HCT116 (cell line): ENCODE results near the gene DKK2. TPM values are rescaled to one million over a fixed set of nuclear protein-coding genes. Genes with fewer than 3 reads are reported as not detected.

Source experiments
- ATAC-seq: fragments of 200-7000 bp; cut with Tn5 transposase; 2 replicates; pipeline ENCODE4 v1.9.1; 2020; ENCODE audit warnings: mild to moderate bottlenecking, moderate library complexity
- BruUV-seq: library from RNA; stranded (reverse); fragments of 400-500 nt; replicated peaks from 2 replicates; lab custom pipeline; 2021; lab: Mats Ljungman, UMichigan
- CTCF ChIA-PET: fragments of 300-600 bp; sonication (Branson Sonifier 250); formaldehyde crosslinking; loops from one replicate; lab custom pipeline; 2021; ENCODE audit warnings: antibody characterized with exemption; lab: Charles Lee
- POLR2A ChIA-PET: fragments of 300-600, 350-600 bp; sonication (Branson Sonifier 250); formaldehyde crosslinking; loops from one replicate; lab custom pipeline; 2021; ENCODE audit warnings: antibody characterized with exemption; lab: Charles Lee
- RAD21 ChIA-PET, 2 experiments: fragments of 300-600 bp; sonication (Branson Sonifier 250); formaldehyde crosslinking; loops; one replicate each; lab custom pipeline; 2023; ENCODE audit warnings: low total read pairs in 2 of 2; ENCODE audit not compliant: uncharacterized antibody in 2 of 2, unreplicated experiment in 2 of 2, low non-redundant PET in 1 of 2; lab: Charles Lee
- DNase-seq: peaks from one replicate; pipeline ENCODE4 v3.0.0-alpha.2; 2010; ENCODE audit warnings: low read depth, low spot score
- H2AFZ ChIP-seq: fragments of 200-600 bp; shearing (Covaris generic), sonication (generic); 2 replicates; pipeline ENCODE4 v1.6.1; 2017; ENCODE audit warnings: low read depth, mixed run types, mixed read lengths, antibody characterized with exemption, low read length; ENCODE audit not compliant: poor library complexity, severe bottlenecking
- H3K27ac ChIP-seq: 2 replicates; pipeline ENCODE4 v1.5.1; 2012; ENCODE audit warnings: low read depth, low read length
- H3K27me3 ChIP-seq: fragments of 200-600 bp; sonication (generic); 2 replicates; pipeline ENCODE4 v1.6.1; 2016; ENCODE audit warnings: mixed run types, low read length, mixed read lengths; ENCODE audit not compliant: insufficient read depth
- H3K36me3 ChIP-seq, 2 experiments: fragments of 200-500 bp in 1 of 2; fragments of 200-600 bp in 1 of 2; sonication (Bioruptor generic) in 1 of 2; sonication (generic) in 1 of 2; 2 replicates each; pipeline versions ENCODE4 v1.5.1 to v1.6.1; 2014 to 2016; ENCODE audit warnings: low read length in 2 of 2, inconsistent platforms in 1 of 2, mixed read lengths in 1 of 2, mixed run types in 1 of 2; ENCODE audit not compliant: insufficient read depth in 2 of 2, control insufficient read depth in 1 of 2
- H3K4me1 ChIP-seq, 2 experiments: fragments of 200-600 bp in 1 of 2; sonication (generic) in 1 of 2; 2 replicates each; pipeline versions ENCODE4 v1.5.1 to v1.6.1; 2012 to 2017; ENCODE audit warnings: low read length in 2 of 2, inconsistent platforms in 1 of 2, mild to moderate bottlenecking in 1 of 2, mixed read lengths in 1 of 2, mixed run types in 1 of 2, moderate library complexity in 1 of 2; ENCODE audit not compliant: insufficient read depth in 2 of 2, control insufficient read depth in 1 of 2
- H3K4me2 ChIP-seq: fragments of 200-600 bp; sonication (generic); 2 replicates; pipeline ENCODE4 v1.6.1; 2017; ENCODE audit warnings: mixed run types, low read length, mixed read lengths
- H3K4me3 ChIP-seq, 2 experiments: fragments of 200-600 bp in 1 of 2; sonication (generic) in 1 of 2; replicated peaks in 1 of 2; 2 replicates each; pipeline ENCODE4 v1.5.1; 2011 to 2016; ENCODE audit warnings: low read length in 2 of 2, control low read depth in 1 of 2, low read depth in 1 of 2, mild to moderate bottlenecking in 1 of 2, mixed read lengths in 1 of 2, mixed run types in 1 of 2
- H3K79me2 ChIP-seq: fragments of 200-600 bp; sonication (generic); 2 replicates; pipeline ENCODE4 v1.6.1; 2017; ENCODE audit warnings: mild to moderate bottlenecking, mixed run types, low read length, moderate library complexity, mixed read lengths; ENCODE audit not compliant: insufficient read depth
- H3K9ac ChIP-seq: fragments of 200-600 bp; sonication (generic); 2 replicates; pipeline ENCODE4 v1.6.1; 2016; ENCODE audit warnings: low read length, mixed read lengths
- H3K9me2 ChIP-seq: fragments of 200-600 bp; sonication (generic), shearing (Covaris generic); 2 replicates; pipeline ENCODE4 v1.6.1; 2017; ENCODE audit warnings: mixed run types, mild to moderate bottlenecking, moderate library complexity; ENCODE audit not compliant: insufficient read depth
- H3K9me3 ChIP-seq, 2 experiments: fragments of 200-500 bp in 1 of 2; fragments of 200-600 bp in 1 of 2; sonication (Bioruptor generic) in 1 of 2; sonication (generic) in 1 of 2; 2 replicates each; pipeline ENCODE4 v1.6.1; 2014 to 2017; ENCODE audit warnings: low read length in 2 of 2, mixed read lengths in 2 of 2, inconsistent platforms in 1 of 2, low read depth in 1 of 2, mild to moderate bottlenecking in 1 of 2, mixed run types in 1 of 2, moderate library complexity in 1 of 2; ENCODE audit not compliant: control insufficient read depth in 1 of 2, insufficient read depth in 1 of 2
- H4K20me1 ChIP-seq: fragments of 200-600 bp; sonication (generic), shearing (Covaris generic); 2 replicates; pipeline ENCODE4 v1.6.1; 2017; ENCODE audit warnings: mixed run types, mild to moderate bottlenecking, moderate library complexity; ENCODE audit not compliant: insufficient read depth
- CBX3 ChIP-seq: IDR thresholded peaks from 2 replicates; pipeline ENCODE4 v1.6.1; 2012; ENCODE audit warnings: low read depth
- EZH2 ChIP-seq: fragments of 200-600 bp; sonication (generic); IDR thresholded peaks from 2 replicates; pipeline ENCODE4 v1.6.1; 2017; ENCODE audit warnings: antibody characterized with exemption, mixed run types
- EZH2phosphoT487 ChIP-seq: fragments of 200-600 bp; IDR thresholded peaks from 2 replicates; pipeline ENCODE4 v1.6.1; 2018; ENCODE audit warnings: antibody characterized with exemption, borderline replicate concordance
- FOSL1 ChIP-seq: IDR thresholded peaks from 2 replicates; pipeline ENCODE4 v1.6.1; 2012; ENCODE audit warnings: low read depth
- POLR2A ChIP-seq: IDR thresholded peaks from 2 replicates; pipeline ENCODE4 v1.7.0; 2011; ENCODE audit warnings: borderline replicate concordance; ENCODE audit not compliant: insufficient read depth, insufficient read length; ENCODE audit errors: extremely low read depth
- RAD21 ChIP-seq: IDR thresholded peaks from 2 replicates; pipeline ENCODE4 v1.6.1; 2012; ENCODE audit warnings: low read depth, mild to moderate bottlenecking
- SRF ChIP-seq: IDR thresholded peaks from 2 replicates; pipeline ENCODE4 v1.6.1; 2012; ENCODE audit warnings: low read depth
- YY1 ChIP-seq: IDR thresholded peaks from 2 replicates; pipeline ENCODE4 v1.6.1; 2011; ENCODE audit warnings: low read length, low read depth, moderate library complexity, mild to moderate bottlenecking; ENCODE audit not compliant: insufficient replicate concordance; ENCODE audit errors: extremely low read depth
- ZFX ChIP-seq: fragments of 450-650 bp; IDR thresholded peaks from 2 replicates; pipeline ENCODE4 v1.6.1; 2017
- intact Hi-C: fragments of 100-400 bp; cut with micrococcal nuclease; formaldehyde crosslinking; loops from 2 replicates; pipeline ENCODE4 v1.10.0; 2022
- total RNA-seq: library from RNA; stranded (reverse); gene quantifications from one replicate; pipeline ENCODE4 v1.2.1, GENCODE V29; 2021; ENCODE audit not compliant: unreplicated experiment
- TF ChIP-seq, protein P1 (sequence below): IDR thresholded peaks from 2 replicates; pipeline ENCODE4 v1.6.1; 2012
- TF ChIP-seq, protein P2 (sequence below): IDR thresholded peaks from 2 replicates; pipeline ENCODE4 v1.6.1; 2012; ENCODE audit warnings: low read depth
- TF ChIP-seq, protein P3 (sequence below), 3 experiments: fragments of 200-600 bp in 1 of 3; sonication (generic) in 1 of 3; IDR thresholded peaks in 2 of 3; conservative IDR thresholded peaks in 1 of 3; 2 replicates each; pipeline ENCODE4 v1.5.1; 2012 to 2017; ENCODE audit warnings: low read depth in 2 of 3, low read length in 2 of 3, antibody characterized with exemption in 1 of 3, borderline replicate concordance in 1 of 3, control low read depth in 1 of 3, mild to moderate bottlenecking in 1 of 3, mixed read lengths in 1 of 3, mixed run types in 1 of 3, moderate library complexity in 1 of 3; ENCODE audit not compliant: insufficient read depth in 1 of 3
- TF ChIP-seq, protein P4 (sequence below): IDR thresholded peaks from 2 replicates; pipeline ENCODE4 v1.6.1; 2012

DKK2 gene
- total RNA-seq, 1 experiment from 2014 or later: not detected

DNA sequence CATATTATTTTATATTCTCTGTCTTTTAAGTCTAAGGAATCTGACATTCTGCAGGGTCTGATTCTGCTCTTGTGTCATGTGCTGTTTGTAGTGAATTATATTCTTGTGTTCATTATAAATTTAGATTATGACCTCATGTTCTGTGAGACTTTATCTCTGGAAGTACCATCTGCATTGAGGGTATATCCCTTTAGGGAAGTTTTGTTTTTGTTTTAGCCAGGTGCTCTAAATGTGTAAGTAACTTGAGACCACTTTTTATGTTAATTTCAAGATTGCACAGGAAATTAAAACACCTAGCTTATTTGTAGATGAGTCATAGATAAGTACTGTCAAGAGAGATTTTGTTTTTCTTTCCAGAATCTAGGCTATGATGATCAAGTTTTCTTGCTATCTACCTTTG lies 35.0 kb upstream of the DKK2 start:
- no TSS peak for BruUV-seq
- ATAC-seq (no peak), DNase-seq (no peak)
- intact Hi-C loops: no loop called here
- H2AFZ ChIP-seq: no peak overlapping the region
- ChIA-PET RAD21 (no interaction called here), CTCF (no interaction called here), POLR2A (no interaction called here)
- no peak overlapping the region for H3K4me3 ChIP-seq
- TF ChIP-seq, protein P1, sequence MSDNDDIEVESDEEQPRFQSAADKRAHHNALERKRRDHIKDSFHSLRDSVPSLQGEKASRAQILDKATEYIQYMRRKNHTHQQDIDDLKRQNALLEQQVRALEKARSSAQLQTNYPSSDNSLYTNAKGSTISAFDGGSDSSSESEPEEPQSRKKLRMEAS: no peak
- TF ChIP-seq ZFX (no peak), POLR2A (no peak), YY1 (no peak), EZH2 (no peak), SRF (no peak), FOSL1 (no peak), CBX3 (no peak), RAD21 (no peak), EZH2phosphoT487 (no peak)
- TF ChIP-seq, protein P2, sequence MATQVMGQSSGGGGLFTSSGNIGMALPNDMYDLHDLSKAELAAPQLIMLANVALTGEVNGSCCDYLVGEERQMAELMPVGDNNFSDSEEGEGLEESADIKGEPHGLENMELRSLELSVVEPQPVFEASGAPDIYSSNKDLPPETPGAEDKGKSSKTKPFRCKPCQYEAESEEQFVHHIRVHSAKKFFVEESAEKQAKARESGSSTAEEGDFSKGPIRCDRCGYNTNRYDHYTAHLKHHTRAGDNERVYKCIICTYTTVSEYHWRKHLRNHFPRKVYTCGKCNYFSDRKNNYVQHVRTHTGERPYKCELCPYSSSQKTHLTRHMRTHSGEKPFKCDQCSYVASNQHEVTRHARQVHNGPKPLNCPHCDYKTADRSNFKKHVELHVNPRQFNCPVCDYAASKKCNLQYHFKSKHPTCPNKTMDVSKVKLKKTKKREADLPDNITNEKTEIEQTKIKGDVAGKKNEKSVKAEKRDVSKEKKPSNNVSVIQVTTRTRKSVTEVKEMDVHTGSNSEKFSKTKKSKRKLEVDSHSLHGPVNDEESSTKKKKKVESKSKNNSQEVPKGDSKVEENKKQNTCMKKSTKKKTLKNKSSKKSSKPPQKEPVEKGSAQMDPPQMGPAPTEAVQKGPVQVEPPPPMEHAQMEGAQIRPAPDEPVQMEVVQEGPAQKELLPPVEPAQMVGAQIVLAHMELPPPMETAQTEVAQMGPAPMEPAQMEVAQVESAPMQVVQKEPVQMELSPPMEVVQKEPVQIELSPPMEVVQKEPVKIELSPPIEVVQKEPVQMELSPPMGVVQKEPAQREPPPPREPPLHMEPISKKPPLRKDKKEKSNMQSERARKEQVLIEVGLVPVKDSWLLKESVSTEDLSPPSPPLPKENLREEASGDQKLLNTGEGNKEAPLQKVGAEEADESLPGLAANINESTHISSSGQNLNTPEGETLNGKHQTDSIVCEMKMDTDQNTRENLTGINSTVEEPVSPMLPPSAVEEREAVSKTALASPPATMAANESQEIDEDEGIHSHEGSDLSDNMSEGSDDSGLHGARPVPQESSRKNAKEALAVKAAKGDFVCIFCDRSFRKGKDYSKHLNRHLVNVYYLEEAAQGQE: no peak
- TF ChIP-seq, protein P3, sequence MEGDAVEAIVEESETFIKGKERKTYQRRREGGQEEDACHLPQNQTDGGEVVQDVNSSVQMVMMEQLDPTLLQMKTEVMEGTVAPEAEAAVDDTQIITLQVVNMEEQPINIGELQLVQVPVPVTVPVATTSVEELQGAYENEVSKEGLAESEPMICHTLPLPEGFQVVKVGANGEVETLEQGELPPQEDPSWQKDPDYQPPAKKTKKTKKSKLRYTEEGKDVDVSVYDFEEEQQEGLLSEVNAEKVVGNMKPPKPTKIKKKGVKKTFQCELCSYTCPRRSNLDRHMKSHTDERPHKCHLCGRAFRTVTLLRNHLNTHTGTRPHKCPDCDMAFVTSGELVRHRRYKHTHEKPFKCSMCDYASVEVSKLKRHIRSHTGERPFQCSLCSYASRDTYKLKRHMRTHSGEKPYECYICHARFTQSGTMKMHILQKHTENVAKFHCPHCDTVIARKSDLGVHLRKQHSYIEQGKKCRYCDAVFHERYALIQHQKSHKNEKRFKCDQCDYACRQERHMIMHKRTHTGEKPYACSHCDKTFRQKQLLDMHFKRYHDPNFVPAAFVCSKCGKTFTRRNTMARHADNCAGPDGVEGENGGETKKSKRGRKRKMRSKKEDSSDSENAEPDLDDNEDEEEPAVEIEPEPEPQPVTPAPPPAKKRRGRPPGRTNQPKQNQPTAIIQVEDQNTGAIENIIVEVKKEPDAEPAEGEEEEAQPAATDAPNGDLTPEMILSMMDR (IDR thresholded peaks at IDR 0.05 in 2 of 3, conservative IDR thresholded peaks at IDR 0.05 in 1 of 3; ENCODE audit: borderline replicate concordance in 1 of 3, insufficient read depth in 1 of 3, low read depth in 2 of 3, low read length in 2 of 3): no peak
- TF ChIP-seq, protein P4, sequence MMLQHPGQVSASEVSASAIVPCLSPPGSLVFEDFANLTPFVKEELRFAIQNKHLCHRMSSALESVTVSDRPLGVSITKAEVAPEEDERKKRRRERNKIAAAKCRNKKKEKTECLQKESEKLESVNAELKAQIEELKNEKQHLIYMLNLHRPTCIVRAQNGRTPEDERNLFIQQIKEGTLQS: no peak
- H3K4me1 ChIP-seq: no peaks in the 10 kb centered on the region
- H3K27ac ChIP-seq: no peak overlapping the region
- H3K9ac ChIP-seq: no peak overlapping the region
- no peak overlapping the region for H3K4me2 ChIP-seq
- no peaks in the 10 kb centered on the region for H3K27me3 ChIP-seq
- H3K79me2 ChIP-seq: no peaks in the 10 kb centered on the region
- no peaks in the 10 kb centered on the region for H3K9me2 ChIP-seq
- no peaks in the 10 kb centered on the region for H3K9me3 ChIP-seq
- H4K20me1 ChIP-seq: no peaks in the 10 kb centered on the region
- no peaks in the 10 kb centered on the region for H3K36me3 ChIP-seq
